Stimulated activated CD4-positive, alpha-beta T cell treated with anti-CD3 and anti-CD28 coated beads, Interleukin-12 subunit alpha, Interleukin-12 subunit beta, amount 100 ng/mL, for 24 hours (primary cell): ENCODE data around the gene MOCOS.
"Not testable (repeated sequence)": the region's sequence is repeated elsewhere in the genome, so short reads cannot be mapped to it uniquely, and the experiment has no call there.

ENCODE experiments used
- DNase-seq, 2 experiments: peaks; one replicate each; pipeline ENCODE4 v3.0.0-alpha.2; 2020; ENCODE audit warnings: low read depth in 2 of 2

MOCOS gene, protein sequence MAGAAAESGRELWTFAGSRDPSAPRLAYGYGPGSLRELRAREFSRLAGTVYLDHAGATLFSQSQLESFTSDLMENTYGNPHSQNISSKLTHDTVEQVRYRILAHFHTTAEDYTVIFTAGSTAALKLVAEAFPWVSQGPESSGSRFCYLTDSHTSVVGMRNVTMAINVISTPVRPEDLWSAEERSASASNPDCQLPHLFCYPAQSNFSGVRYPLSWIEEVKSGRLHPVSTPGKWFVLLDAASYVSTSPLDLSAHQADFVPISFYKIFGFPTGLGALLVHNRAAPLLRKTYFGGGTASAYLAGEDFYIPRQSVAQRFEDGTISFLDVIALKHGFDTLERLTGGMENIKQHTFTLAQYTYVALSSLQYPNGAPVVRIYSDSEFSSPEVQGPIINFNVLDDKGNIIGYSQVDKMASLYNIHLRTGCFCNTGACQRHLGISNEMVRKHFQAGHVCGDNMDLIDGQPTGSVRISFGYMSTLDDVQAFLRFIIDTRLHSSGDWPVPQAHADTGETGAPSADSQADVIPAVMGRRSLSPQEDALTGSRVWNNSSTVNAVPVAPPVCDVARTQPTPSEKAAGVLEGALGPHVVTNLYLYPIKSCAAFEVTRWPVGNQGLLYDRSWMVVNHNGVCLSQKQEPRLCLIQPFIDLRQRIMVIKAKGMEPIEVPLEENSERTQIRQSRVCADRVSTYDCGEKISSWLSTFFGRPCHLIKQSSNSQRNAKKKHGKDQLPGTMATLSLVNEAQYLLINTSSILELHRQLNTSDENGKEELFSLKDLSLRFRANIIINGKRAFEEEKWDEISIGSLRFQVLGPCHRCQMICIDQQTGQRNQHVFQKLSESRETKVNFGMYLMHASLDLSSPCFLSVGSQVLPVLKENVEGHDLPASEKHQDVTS

DNA sequence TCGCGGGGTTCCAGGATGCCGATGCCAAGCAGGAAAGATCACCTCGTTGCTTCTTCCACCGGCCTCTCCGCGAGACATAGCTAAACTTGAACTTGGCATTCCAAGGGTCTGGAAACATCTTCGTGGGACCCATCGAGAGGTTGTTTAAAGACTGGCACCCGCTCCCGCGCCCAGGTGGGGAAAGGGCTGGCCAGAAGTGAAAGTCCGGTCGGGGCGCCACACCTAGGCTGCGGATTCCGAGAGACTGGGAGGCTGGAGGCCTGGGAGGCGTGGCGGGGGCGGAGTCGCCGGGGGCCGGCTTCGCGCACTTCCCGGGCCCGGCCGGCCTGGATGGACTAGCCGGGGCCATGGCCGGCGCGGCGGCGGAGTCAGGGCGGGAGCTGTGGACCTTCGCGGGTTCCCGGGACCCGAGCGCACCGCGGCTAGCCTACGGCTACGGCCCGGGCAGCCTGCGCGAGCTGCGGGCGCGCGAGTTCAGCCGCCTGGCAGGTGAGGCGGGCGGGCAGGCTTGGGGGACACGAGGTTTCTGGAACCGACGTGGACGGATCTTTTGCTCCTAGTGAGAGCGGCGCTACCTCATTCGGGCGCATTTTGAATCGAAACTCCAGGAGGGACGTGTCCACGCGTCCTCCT lies at the start of gene MOCOS:
TSS of gene MOCOS (plus strand) at position 305 of the 633 bp plus-strand sequence. CDS start at position 348, 43 bp downstream.
- peak in 1 of 2 experiments; percentile 41 for DNase-seq

- DNase-seq: no peak
Observed at GRCh38 chr18:36139245-36139644, 48.1 kb upstream of the MOCOS start.

DNA sequence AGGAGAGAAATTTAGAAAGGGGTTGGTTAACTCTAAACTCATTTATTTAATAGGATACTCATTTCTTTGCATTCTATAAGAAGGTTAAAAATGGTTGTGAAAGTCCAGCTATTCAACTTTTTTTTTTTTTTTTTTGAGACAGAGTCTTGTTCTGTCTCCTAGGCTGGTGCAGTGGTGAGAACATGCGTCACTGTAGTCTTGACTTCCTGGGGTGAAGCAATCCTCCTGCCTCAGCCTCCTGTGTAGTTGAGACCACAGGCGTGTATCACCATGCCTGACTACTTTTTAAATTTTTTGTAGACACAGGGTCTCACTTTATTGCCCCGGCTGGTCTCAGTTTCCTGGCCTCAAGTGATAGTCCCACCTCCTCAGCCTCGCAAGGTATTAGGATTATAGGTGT lies 45.7 kb upstream of the MOCOS start:
- DNase-seq: no peak

- DNase-seq: no peak
Observed at GRCh38 chr18:36142751-36143150, 44.5 kb upstream of the MOCOS start.

DNA sequence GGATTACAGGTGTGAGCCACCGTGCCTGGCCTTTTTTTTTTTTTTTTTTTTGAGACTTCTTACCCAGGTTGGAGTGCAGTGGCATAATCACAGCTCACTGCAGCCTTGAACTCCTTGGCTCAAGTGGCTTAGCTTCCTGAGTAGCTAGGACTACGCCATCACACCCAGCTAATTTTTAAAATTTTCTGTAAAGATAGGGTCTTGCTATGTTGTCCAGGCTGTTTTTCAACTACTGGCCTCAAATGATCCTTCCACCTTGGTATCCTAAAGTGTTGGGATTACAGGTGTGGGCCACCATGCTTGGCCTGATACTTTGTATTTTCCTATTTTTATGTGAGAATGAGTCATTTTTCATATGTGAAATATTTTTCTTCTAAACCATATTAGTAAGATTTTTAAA lies 43.9 kb upstream of the MOCOS start:
- no peak for DNase-seq

GRCh38 chr18:36149514-36150289 lies 37.6 kb upstream of the MOCOS start:
- no peak for DNase-seq

DNA sequence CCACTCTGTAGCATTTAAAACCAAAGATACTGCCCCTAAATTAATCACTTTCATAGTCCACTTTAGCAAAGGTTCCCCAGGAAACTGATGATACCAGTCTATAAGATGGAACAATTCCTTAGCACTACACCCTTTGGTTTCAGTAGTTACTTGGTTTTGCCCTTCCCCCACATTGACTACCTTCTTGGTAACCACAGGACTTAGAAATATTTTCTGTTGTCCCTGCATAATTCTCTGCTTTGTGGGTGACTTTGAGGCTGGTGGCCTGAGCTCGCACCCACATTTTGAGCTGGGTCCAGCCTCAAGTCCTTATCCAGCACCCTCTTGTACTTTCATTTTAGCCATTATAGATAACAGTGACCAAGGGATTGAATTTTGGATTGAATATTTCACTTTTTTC lies 34.5 kb upstream of the MOCOS start:
- DNase-seq: no peak

DNA sequence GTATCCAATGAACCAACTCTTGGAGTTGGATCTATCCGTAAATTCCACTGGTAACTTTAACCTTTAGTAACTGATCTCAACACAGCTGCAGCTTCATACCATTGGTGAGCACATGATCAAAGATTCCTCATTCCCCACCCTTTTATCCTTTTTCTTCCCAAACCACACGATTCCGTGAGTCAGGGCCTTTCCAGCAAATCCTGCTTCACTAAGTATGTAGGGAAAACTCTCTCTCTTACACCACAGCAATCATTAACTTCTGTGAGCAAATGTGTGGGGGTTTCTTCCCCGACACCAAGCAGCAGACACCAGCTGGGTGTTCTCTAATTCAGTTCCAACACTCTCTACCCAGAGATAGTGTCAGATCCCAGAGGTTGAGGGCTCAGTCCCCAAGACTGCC lies 34.1 kb upstream of the MOCOS start:
- DNase-seq: no peak

- no peak for DNase-seq
Observed at GRCh38 chr18:36153771-36154170, 33.5 kb upstream of the MOCOS start.

DNA sequence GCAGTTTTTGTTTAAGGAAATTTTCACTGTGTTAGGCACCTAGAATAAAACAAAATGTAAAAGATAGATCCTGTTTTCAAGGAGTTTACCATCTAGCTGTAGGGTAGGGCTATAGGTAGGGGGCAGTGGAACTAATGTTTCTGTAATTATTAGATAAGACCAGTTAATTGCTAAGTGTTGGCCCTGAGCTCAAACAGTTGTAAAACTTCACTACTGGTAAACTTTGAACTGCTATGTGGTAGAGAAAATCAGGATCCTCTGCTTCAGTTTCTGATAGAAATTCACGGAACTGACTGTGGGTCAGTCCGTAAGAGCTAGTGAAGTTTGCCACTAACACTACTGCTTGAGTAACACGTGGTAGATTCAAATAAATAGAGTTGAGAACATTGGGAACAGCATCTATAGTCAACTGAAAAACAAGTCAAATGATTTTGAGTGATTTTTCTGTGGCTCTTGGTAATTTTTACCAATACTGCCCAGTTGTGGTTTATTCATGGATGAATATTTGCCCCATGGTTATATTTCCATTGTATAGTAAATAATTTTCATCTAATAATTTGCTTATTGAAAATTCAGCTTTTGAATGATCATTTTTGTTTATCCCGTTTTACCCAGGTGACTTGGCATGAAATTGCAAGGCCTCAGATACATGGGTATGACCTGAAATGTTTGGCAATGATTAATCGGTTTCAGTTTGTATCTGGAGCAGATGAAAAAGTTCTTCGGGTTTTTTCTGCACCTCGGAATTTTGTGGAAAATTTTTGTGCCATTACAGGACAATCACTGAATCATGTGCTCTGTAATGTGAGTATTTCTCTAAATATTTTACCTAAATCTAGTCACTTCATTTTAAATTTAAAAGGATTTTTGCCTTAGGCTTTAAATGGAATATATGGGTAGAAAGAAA lies 31.2 kb upstream of the MOCOS start:
- DNase-seq: no peak

- no peak for DNase-seq
Observed at GRCh38 chr18:36157441-36157840, 29.9 kb upstream of the MOCOS start.

DNA sequence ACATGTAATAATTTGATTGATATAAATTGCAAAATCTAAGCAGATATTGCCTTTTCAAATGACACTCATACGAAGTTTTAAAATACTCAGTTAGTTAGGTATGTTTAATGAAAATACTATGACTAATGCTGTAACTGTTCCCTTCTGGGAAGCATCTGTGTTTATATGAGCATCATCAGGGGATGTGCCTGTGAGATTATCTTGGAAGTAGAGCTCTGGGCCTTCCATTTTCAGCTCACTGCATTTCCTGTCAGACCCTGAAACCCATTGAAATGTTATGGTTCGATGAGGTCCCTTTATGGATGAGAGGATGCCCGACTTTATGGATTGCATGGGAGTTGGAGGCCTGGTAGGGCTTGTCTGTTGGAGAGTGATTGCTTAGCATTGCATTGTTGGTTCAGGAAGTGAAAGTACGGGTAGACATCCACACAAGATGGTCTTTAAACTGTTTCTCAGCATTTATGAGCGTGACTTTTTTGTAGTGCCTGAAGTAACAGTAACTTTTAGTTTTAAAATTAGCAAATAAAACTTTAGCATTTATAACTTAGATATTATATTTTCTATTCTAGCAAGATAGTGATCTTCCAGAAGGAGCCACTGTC lies 28.9 kb upstream of the MOCOS start:
- no peak for DNase-seq

DNA sequence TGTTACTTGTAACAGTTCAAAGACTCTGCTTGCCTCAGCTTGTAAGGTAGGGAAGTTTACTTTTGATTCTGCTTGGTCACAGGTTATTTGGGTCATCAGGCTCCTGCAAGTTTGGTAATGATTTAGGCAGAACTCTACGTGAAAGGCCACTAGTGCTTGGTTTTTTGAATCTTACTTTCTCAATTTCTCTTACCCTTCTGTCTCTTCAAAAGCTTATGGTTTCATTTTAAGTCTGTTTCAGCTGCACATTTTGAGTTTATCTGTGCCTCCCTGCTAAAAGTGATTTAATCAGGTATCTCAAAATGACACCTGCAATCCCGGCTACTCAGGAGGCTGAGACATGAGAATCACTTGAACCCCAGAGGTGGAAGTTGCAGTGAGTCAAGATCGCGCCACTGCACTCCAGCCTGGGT lies 26.3 kb upstream of the MOCOS start:
- no peak for DNase-seq

- no peak for DNase-seq
Observed at GRCh38 chr18:36162981-36163380, 24.3 kb upstream of the MOCOS start.

GRCh38 chr18:36167692-36168218 lies 19.5 kb upstream of the MOCOS start:
- no peak for DNase-seq

DNA sequence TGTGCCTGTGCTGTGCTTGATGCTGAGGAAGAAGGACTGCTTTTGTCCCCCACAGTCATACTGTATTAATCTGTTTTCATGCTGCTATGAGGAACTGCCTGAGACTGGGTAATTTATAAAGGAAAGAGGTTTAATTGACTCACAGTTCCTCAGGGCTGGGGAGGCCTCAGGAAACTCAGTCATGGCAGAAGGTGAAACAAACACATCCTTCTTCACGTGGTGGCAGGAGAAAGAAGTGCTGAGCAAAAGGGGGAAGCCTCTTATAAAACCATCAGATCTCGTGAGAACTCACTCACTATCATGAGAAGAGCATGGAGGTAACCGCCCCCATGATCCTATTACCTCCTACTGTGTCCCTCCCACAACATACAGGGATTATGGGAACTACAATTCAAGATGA lies 19.0 kb upstream of the MOCOS start:
- not testable (repeated sequence) for DNase-seq

GRCh38 chr18:36169938-36170337 lies 17.4 kb upstream of the MOCOS start:
- no peak for DNase-seq

GRCh38 chr18:36175481-36175880 lies 11.8 kb upstream of the MOCOS start:
- DNase-seq: no peak

GRCh38 chr18:36176177-36176584 lies 11.1 kb upstream of the MOCOS start:
- DNase-seq: no peak

DNA sequence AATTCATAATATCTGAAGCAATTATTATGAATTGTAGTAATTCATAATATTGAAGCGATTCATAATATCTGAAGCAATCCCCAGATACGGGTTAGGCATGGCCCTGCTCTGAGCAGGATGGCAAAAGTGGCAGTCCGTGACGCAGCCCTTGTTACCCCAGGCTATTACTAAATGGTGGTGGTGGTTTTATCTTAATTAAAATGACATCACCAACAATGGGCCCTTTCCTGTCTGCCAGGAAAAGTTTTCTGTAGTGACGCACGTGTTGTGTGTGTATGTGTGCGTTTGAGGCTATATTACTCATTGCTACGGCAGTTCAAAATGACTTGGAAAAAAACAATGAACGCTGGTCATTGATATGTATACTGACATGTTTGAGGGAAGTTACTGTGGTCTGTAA lies 10.6 kb upstream of the MOCOS start:
- no peak for DNase-seq
